ENCODE data around the gene ZNF558.
"Not testable (repeated sequence)": the region's sequence is repeated elsewhere in the genome, so short reads cannot be mapped to it uniquely, and the experiment has no call there.

Gene ZNF558

GRCh38 chr19:8811315-8812172, 20.6 kb downstream of the ZNF558 start:
- DNase-seq (ENCODE audit: low spot score): no peak
- no peak for TF ChIP-seq CTCF (IDR thresholded peaks at IDR 0.05; ENCODE audit: extremely low read depth, insufficient read depth, missing control alignments)
- in situ Hi-C loops (cut with MboI; ENCODE audit: low pct_unique_long_range_greater_than_20kb, low sequenced_read_pairs, unreplicated experiment): no loop called here

- in situ Hi-C loops (cut with MboI; ENCODE audit: low pct_unique_long_range_greater_than_20kb, low sequenced_read_pairs, unreplicated experiment): no loop called here
- no peak for TF ChIP-seq CTCF (IDR thresholded peaks at IDR 0.05; ENCODE audit: extremely low read depth, insufficient read depth, missing control alignments)
- no peak for DNase-seq (ENCODE audit: low spot score)
Measured at GRCh38 chr19:8806661-8807060, 25.4 kb downstream of the ZNF558 start.

GRCh38 chr19:8794823-8795222, 37.3 kb downstream of the ZNF558 start:
- no peak for DNase-seq (ENCODE audit: low spot score)
- TF ChIP-seq CTCF (IDR thresholded peaks at IDR 0.05; ENCODE audit: extremely low read depth, insufficient read depth, missing control alignments): no peak
- in situ Hi-C loops (cut with MboI; ENCODE audit: low pct_unique_long_range_greater_than_20kb, low sequenced_read_pairs, unreplicated experiment): no loop called here

- in situ Hi-C loops (cut with MboI; ENCODE audit: low pct_unique_long_range_greater_than_20kb, low sequenced_read_pairs, unreplicated experiment); DNase-seq (ENCODE audit: low spot score): not testable (repeated sequence)
Measured at GRCh38 chr19:8773587-8773986, 58.5 kb downstream of the ZNF558 start.

- DNase-seq (ENCODE audit: low spot score); in situ Hi-C loops (cut with MboI; ENCODE audit: low pct_unique_long_range_greater_than_20kb, low sequenced_read_pairs, unreplicated experiment): not testable (repeated sequence)
Measured at GRCh38 chr19:8769265-8769664, 62.8 kb downstream of the ZNF558 start.

- DNase-seq (ENCODE audit: low spot score); in situ Hi-C loops (cut with MboI; ENCODE audit: low pct_unique_long_range_greater_than_20kb, low sequenced_read_pairs, unreplicated experiment): not testable (repeated sequence)
Measured at GRCh38 chr19:8767257-8767656, 64.8 kb downstream of the ZNF558 start.
